T follicular helper cell (primary cell): ENCODE measurements around the gene STXBP4.

Source experiments
- DNase-seq: peaks from one replicate; pipeline ENCODE4 v3.0.0-alpha.2; 2020; ENCODE audit warnings: low read depth

STXBP4 gene

DNA sequence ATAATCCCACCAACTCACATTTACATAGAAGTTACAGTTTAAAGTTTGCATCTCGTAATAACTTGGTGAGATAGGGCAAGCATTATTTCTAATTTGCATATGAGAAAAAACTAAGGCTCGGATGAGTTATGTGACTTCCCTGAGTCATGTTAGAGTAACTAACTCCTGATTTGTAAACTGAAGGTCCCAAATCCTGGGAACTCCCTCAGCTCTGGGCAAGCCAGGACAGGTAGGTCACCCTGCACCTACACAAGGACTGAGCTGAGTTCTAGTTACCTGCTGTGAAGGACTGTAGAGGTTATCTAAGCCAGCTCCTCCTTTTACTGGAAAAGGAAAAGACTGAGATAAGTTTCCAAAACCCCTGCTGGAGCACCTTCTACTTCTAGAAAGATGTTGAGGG is 204.0 kb downstream of the STXBP4 start:
- no peak for DNase-seq

DNA sequence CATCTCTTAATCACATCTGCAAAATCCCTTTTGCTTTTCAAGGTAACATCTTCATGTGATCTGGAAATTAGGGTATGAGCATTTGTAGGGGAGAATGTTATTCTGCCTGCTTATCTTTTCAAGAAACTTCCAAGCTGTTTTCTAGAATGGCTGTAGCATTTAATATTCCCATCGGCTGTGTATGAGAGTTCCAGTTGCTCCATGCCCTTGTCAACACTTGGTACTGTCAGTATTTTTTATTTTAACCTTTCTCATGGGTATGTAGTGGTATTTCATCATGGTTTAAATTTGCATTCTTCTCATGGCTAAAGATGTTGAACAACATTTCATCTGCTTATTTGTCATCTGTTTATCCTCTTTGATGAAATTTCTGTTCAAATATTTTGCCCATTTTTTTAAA is 205.6 kb downstream of the STXBP4 start:
- DNase-seq = no peak

DNA sequence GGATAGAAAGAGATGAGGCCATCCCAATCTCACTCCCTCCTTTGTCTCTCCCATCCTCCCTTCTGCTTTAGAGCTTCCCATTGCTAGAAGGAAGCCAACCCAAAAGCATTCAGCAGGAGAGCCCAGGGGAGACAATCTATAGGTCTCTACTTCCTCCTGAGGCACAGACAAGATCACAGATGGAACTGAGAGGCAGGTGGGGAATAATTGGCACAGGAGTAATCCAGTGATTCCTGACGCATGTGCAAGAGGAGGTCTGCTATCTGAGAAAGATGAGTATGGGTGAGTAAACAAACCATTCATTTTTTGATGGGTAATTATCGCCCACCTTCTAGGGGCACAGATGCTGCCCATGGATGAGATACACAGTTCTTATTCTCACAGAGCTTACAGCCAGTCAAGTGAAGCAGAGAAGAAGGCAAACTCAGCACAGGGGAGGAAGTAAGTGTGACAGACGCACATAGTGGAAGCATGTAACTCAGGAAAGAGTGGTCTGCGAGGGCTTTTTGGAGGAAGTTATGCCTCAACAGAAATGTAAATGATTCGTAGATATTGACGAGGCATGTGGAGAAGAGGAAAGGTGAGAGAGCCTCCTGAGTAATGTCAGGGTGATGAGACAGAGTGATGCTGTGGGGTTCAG is 207.3 kb downstream of the STXBP4 start:
- DNase-seq = no peak

DNA sequence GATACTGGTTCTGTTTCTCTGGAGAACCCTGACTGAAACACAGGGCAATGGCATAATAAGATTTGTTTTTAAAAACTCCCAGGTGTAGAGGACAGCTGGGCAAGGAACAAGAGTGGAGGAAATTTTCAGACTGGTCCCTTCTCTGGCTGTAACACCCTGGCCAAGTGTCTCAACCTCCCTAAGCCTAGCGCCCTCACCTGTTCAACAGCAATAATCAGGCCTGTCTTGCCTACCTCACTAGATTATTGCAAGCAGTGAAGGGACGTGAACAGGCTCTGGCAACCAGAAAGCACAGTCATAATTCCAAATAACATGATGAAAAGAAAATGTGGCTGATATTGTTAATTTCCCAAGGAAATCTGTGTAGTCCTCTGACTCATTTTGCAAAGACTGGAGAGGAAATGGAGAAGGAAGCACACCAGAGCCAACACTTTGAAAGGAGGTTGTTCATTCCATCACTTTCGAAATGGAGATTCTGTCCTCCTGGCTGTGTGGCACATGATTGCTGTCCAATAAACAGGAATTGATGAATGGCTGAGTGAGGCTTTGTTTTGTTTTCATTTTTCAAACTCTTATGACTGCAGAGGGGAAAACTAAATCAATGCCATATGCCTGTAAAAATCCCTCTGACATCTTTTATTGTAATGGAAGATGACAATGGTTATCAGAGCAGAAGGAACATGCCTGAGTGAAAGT is 208.7 kb downstream of the STXBP4 start:
- no peak for DNase-seq

DNA sequence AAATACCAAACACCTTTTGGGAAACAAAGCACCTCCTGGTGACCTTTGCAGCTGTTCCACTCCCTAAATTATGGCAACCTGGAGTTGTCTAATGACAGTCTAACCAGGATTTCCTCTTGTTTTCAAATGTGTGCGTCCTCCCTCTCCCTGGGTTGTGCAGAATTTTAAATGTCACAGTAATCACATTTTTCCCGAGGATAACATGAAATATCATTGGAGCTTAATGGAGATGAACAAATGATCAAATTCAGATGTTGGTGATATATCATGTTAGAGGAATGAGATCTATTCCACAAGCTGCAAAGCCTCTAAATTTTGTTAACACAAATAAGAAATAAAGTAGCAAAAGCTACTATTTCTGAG is 209.3 kb downstream of the STXBP4 start:
- DNase-seq = no peak

DNA sequence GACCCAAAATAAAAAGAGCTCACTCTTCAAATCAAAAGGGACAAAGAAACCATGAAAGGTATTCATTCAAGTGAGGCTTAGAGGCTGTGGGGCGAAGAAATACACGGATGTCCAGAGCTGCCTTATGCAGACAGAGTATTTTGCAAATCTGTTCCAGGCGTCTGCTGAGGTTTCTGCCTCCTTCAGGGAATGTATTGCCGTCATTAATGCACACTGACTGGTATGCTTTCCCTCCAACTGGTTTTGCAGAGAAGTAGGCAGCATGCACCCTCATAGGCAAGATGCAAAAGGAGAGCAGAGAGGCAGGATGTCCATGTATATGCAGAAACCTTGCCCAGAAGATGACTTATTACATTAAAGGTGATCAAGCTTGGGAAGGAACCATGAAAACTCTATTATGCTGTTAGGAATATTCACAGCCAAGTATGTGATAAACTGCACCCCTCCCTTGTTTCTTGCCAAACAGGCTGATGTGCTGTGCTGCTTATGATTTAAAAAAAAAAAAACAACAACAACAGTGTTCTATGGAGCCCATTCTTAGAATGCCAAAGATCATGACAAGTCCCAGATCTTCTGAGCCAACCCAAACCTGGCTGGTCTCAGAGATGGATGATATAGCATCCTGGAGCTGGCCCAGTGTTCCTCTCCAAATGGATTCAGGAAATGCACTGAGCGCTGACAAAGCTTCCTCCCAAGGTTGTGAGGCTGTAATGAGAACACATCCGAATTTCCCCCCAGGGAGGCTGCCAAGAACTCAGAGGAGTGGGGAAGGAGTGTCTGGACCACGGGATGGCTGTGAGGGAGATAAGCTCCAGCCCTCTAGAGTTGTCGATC is 218.6 kb downstream of the STXBP4 start:
- DNase-seq = no peak

DNA sequence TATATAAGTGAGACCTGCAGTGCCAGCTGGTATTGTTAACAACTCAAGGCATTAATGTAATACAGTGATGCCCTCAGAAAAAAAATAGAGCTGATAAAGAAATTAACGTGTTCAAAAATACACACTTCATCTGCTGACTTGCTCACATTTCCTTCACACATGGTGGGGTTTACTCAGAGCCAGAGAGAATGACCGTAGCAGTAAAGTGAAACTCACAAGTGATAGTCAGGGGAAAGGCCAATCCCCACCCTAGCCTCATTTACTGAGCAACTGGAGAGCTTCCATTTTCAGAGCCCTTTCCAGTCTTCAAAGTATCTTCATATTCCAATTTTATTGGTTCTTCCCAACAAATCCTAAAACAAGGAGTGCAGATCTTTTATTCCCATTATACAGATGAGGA is 222.2 kb downstream of the STXBP4 start:
- no peak for DNase-seq

DNA sequence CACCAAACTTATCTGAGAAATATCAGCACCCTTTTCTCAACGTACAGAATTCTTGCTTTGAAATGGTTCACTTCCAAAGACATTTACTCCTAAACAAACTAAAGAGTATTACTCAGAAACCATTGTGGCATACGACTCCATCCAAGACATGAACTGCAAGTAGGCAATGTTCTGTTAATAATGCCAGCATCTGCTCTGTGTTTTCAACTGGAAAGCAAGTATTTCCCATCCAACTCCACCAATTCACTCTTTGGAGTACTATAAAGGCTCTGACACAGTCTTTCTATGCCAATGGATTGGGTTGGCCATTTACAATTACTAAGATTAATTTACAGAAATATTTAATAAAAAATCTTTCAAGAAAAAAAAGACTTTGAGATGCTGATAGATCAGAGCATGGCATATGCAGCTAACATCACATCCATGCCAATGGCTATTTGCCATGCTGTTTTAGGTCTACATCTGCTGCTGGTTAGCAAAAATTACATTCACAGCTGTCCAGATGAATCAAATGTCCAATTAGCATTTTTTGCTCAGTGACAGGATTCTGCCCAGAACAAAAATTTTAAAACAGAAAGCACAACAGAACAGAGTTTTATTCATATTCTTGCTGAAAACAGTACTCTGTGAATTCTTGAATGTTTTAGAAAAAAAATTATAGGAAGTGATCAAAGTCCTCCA is 230.3 kb downstream of the STXBP4 start:
- no peak for DNase-seq

DNA sequence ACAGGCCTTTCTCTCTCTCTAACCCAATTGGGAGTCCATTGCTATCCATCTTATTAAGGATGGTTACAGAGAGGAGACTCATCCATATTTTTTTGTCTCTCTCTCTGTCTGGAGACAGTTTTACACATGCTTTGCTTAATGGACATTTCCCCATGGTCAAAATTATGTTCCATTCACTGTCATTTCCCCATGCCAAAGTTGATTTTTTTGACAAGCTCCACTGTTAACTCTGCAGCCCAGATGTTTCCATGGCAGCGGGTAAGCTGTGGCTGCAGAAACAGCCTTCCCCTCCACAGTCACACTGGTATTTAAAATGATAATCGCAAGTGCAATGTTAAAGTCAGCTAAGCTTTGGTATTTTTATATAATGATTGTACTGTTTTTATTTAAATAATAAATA is 232.3 kb downstream of the STXBP4 start:
- DNase-seq = no peak

DNA sequence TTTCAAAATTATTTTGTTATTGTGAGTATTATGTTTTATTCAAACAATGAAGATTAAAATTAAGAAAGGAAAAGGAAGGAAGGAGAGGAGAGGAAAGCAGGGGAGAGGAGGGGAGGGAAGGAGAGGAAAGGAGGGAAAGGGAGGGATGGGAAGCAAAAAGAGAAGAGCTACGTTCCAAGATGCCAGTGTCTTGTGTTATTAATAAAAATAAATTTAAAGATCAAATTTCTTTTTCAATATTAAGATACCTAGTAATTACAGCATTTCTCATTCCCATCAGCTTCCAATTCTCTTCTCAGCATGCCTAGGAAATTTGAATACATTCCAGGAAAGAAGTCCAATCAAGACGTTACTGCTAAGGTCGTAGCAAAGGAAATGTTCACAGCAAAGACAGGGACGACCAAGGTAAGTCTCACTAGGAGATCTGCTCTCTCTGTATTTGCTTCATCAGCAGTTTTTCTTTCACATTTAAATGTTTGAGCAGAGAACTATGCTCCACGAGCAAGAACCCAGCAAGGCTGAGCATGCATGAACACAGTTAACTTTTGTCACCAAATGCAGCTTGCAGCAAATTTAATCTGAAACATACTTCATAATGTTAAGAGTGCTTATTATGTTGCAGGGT is 232.9 kb downstream of the STXBP4 start:
- no peak for DNase-seq

DNA sequence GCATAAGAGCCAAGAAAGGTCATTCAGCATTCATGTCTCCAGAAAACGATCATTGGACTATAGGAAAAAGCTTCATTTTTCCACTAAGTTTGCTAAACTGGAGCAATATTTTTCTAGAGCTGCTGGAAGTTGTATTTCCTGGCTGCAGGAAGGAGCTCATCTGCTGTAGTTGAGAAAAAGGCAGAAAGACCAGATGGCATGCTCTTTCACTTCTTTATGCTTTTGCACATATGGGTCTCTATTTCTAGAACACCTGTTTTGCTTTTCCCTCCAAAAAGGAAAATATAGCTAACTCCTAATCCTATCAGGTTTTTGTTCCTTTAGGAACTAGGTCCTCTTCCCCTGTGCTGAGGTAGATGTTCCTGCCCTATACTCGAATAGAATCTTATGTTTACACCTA is 234.3 kb downstream of the STXBP4 start:
- DNase-seq = no peak

DNA sequence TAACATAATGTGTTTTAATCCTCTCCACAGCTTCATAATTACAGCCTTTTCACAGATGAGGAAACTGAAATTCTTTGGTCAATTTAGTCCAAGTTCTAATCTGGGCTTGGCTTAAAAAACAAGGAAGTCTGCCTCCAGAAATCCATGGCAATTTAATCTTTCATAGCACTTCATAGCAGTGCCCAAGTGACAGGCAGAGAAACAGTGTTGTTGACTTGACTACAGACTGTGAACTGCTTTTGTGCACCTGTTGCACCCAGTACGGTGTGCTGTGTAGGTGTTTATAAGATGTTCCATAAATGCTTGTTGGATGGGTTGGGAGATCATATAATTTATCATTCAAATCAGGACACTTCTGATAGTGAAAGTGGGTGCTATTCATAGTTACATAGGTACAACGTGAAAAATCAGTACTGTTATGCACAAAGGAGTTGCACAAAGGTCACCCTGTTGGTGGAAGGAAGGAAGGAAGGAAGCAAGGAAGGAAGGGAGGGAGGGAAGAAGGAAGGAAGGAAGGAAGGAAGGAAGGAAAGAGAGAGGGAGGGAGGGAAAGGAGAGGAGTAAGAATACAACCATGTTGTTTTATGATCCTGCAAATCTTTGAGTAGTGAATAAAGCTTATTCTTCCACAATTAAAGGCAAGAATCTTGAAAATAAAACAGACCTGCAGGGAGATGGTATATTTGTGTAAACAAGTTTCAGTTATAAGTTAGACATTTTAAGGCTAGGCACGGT is 239.7 kb downstream of the STXBP4 start:
- DNase-seq = no peak

DNA sequence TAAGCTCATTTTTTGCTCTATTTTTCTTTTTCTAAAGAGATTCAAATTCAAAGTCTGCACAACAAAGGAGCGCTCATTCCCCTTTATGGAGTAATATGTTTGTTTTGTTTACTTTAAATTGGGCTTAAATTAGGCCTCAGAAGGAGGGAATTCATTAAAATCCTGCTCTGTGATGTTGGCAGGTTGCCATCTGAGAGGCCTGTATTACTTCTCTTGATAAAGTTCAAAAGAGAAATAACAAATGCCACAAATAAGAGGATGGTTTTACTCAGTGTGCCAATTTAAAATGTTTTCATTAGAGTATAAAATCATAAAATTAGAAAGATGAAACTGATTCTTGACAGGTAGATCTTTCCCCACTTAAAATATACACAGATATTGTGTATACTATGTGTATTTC is 241.7 kb downstream of the STXBP4 start:
- DNase-seq = no peak

DNA sequence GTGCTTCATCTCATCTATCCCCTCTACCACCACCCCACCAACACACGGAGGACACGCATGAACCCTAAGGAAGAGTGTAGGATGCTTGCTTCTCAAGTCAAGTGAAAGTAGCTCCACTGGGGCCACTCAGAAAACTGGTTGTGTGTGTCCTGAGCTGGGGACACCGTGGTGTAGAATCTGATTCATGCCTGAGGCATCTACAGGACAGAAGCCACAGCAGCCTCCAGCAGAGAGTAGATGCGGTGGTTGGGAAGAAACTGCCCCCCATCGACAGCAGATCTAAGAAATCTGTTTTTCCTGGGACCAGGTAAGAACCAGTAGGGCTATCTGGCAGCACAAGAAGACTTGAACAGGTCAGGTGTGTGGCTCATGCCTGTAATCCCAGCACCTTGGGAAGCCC is 244.3 kb downstream of the STXBP4 start:
- DNase-seq = no peak

DNA sequence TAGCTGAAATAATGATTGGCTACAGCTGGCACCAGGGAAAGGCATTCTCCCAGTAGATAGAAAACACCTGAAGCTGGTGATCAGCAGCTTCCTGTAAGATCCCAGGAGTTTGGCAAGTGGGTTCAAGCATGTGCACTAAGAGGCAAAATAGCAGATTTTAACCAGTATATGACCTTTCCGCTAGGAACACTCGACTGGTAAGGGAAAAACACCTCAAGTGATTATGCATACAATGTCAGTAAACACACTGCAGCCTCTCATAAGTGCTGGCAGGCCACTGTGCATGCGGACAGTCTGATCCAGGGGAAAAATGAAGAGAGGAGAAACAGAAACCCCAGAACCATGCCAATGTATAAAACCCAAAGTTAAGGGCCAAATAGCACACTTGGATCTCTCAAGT is 247.1 kb downstream of the STXBP4 start:
- DNase-seq = no peak

DNA sequence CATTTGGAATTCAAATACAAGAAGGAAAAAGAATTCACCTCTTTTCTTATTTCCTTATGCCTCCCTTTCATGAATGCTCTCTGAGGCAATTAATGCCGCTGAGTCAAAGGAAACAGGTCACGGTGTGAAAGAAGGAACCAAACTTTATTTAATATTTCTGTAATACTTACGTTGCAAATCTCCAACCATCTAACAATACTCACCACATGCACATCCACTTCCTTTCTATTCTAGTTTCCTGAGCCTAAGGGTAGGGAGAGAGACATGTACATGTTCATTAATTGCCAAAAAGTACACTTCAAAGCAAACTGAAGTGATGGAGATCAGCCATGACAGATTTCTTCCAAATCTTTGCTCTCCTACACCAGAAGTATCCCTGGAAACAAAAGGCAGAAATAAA is 248.3 kb downstream of the STXBP4 start:
- DNase-seq = no peak

DNA sequence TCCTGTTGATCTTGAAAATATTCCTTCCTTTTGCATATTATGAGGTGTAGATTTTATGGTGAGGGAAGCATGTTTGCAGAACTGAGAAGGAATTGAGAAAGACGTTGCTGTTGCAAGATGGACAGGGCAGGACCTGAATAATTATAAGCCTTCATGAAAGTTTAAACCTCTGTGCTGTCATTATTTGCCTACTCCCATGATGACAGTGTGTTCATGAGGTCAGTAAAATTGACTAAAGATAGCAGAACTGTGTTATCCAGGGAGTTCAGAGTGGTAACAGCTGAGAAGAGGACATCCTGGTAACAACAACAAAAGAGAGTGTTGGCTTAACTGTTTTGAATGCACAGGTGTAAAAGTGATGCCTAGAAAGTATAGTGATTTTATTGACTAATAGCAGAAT is 250.9 kb downstream of the STXBP4 start:
- no peak for DNase-seq

DNA sequence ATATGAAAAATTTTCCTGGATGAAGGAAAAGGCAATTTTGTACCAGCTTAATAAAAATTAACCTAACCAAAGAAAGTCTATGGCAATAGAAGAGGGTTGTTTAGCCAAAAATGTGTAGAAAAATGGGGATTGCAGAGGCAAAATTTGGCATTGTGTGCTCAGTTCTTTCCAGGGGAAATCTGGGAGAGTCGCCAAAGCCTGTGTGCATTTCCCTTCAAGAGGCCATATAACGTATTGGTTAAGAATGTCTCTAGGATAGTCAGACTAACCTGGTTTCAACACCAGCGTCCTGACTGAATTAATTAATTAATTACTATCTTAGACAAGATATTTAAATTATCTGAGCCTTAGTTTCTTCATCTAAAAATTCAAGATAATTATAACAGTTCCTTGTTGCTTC is 251.4 kb downstream of the STXBP4 start:
- DNase-seq = no peak
